OCI-LY1 (cell line): ENCODE results near the gene PCDHA1.
"Not testable (repeated sequence)": the region's sequence is repeated elsewhere in the genome, so short reads cannot be mapped to it uniquely, and the experiment has no call there.

Experiments
- EZH2 ChIP-seq: fragments of 200-600 bp; sonication (generic), shearing (Covaris generic); IDR thresholded peaks from 2 replicates; pipeline ENCODE4 v1.8.0; 2017; ENCODE audit warnings: borderline replicate concordance, mixed run types, mild to moderate bottlenecking, antibody characterized with exemption, low read length, moderate library complexity, mixed read lengths
- TF ChIP-seq, protein P1 (sequence below): fragments of 200-600 bp; sonication (generic), shearing (Covaris generic); IDR thresholded peaks from 2 replicates; pipeline ENCODE4 v1.5.1; 2017; ENCODE audit warnings: mild to moderate bottlenecking, antibody characterized with exemption, low read length, moderate library complexity, mixed read lengths

DNA sequence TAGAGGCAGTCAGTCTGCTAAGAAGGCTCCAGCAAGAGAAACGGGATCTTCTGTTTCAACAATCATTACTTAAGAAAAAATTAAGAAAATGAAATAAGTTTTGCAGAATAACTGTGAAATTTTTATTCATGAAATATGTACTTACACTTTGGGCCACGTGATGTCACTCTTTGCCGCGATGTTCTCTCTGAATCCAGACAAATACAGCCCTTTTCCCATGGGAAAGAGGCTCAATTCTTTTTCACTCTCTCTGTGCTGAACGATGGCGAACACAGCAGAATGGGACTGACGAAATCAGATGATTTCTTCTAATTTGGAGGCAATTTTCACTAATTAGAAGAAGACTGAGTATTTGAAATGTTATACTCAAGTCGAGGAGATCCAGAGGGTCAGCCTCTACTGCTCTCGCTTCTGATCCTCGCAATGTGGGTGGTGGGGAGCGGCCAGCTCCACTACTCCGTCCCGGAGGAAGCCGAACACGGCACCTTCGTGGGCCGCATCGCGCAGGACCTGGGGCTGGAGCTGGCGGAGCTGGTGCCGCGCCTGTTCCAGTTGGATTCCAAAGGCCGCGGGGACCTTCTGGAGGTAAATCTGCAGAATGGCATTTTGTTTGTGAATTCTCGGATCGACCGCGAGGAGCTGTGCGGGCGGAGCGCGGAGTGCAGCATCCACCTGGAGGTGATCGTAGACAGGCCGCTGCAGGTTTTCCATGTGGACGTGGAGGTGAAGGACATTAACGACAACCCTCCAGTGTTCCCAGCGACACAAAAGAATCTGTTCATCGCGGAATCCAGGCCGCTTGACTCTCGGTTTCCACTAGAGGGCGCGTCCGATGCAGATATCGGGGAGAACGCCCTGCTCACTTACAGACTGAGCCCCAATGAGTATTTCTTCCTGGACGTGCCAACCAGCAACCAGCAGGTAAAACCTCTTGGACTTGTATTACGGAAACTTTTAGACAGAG is 62.5 kb downstream of the PCDHA1 start, which contains the start of gene PCDHA9:
- TF ChIP-seq, protein P1, sequence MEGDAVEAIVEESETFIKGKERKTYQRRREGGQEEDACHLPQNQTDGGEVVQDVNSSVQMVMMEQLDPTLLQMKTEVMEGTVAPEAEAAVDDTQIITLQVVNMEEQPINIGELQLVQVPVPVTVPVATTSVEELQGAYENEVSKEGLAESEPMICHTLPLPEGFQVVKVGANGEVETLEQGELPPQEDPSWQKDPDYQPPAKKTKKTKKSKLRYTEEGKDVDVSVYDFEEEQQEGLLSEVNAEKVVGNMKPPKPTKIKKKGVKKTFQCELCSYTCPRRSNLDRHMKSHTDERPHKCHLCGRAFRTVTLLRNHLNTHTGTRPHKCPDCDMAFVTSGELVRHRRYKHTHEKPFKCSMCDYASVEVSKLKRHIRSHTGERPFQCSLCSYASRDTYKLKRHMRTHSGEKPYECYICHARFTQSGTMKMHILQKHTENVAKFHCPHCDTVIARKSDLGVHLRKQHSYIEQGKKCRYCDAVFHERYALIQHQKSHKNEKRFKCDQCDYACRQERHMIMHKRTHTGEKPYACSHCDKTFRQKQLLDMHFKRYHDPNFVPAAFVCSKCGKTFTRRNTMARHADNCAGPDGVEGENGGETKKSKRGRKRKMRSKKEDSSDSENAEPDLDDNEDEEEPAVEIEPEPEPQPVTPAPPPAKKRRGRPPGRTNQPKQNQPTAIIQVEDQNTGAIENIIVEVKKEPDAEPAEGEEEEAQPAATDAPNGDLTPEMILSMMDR: not testable (repeated sequence)
- not testable (repeated sequence) for TF ChIP-seq EZH2
